Fibroblast of gingiva (primary cell): ENCODE data around the gene AUTS2.
A peak's percentile ranks its signal among the peaks of the same experiment; 100 is the strongest.

Experiments
- DNase-seq: peaks from one replicate; pipeline ENCODE4 v3.0.0-alpha.2; 2011; ENCODE audit warnings: low read depth

AUTS2 gene

GRCh38 chr7:70313271-70313670, 715.0 kb downstream of the AUTS2 start:
- DNase-seq: no peak

- DNase-seq: no peak
Observed at GRCh38 chr7:70313687-70314086, 715.4 kb downstream of the AUTS2 start.

GRCh38 chr7:70314221-70314620, 715.9 kb downstream of the AUTS2 start:
- no peak for DNase-seq

- no peak for DNase-seq
Observed at GRCh38 chr7:70316745-70317144, 718.5 kb downstream of the AUTS2 start.

- peak; percentile 2 for DNase-seq
Observed at GRCh38 chr7:70317356-70317755, 719.1 kb downstream of the AUTS2 start.

- no peak for DNase-seq
Observed at GRCh38 chr7:70318511-70318910, 720.2 kb downstream of the AUTS2 start.

- DNase-seq: no peak
Observed at GRCh38 chr7:70319057-70319456, 720.8 kb downstream of the AUTS2 start.

GRCh38 chr7:70321016-70321590, 722.8 kb downstream of the AUTS2 start:
- no peak for DNase-seq

GRCh38 chr7:70322856-70323255, 724.6 kb downstream of the AUTS2 start:
- no peak for DNase-seq

- DNase-seq: peak; percentile 21
Observed at GRCh38 chr7:70325509-70326101, 727.3 kb downstream of the AUTS2 start.

GRCh38 chr7:70334295-70334694, 736.0 kb downstream of the AUTS2 start:
- DNase-seq: no peak

- no peak for DNase-seq
Observed at GRCh38 chr7:70334871-70335270, 736.6 kb downstream of the AUTS2 start.

GRCh38 chr7:70336536-70336935, 738.3 kb downstream of the AUTS2 start:
- no peak for DNase-seq

- no peak for DNase-seq
Observed at GRCh38 chr7:70338015-70338414, 739.7 kb downstream of the AUTS2 start.

GRCh38 chr7:70340236-70340635, 742.0 kb downstream of the AUTS2 start:
- no peak for DNase-seq

- DNase-seq: no peak
Observed at GRCh38 chr7:70341446-70341845, 743.2 kb downstream of the AUTS2 start.

- DNase-seq: no peak
Observed at GRCh38 chr7:70343519-70343918, 745.2 kb downstream of the AUTS2 start.

GRCh38 chr7:70344726-70345125, 746.5 kb downstream of the AUTS2 start:
- DNase-seq: no peak

GRCh38 chr7:70346844-70347462, 748.7 kb downstream of the AUTS2 start:
- no peak for DNase-seq

- DNase-seq: no peak
Observed at GRCh38 chr7:70347463-70348254, 749.4 kb downstream of the AUTS2 start.

GRCh38 chr7:70349031-70349430, 750.8 kb downstream of the AUTS2 start:
- DNase-seq: no peak

- no peak for DNase-seq
Observed at GRCh38 chr7:70349819-70350218, 751.5 kb downstream of the AUTS2 start.

GRCh38 chr7:70352088-70352487, 753.8 kb downstream of the AUTS2 start:
- DNase-seq: no peak
